Fibroblast of mammary gland (primary cell): ENCODE data around the gene SLC35A2.

Source experiments
- DNase-seq: peaks from one replicate; pipeline ENCODE4 v3.0.0-alpha.2; 2010; ENCODE audit warnings: low read depth
- H3K4me3 ChIP-seq: 2 replicates; pipeline ENCODE4 v1.5.1; 2011; ENCODE audit warnings: low read depth, mild to moderate bottlenecking, low read length, moderate library complexity; ENCODE audit not compliant: control insufficient read depth
- TF ChIP-seq, protein P1 (sequence below): conservative IDR thresholded peaks from 2 replicates; pipeline ENCODE4 v1.5.1; 2011; ENCODE audit warnings: low read depth, low read length, inconsistent platforms; ENCODE audit not compliant: control insufficient read depth, insufficient read depth

The SLC35A2 gene

DNA sequence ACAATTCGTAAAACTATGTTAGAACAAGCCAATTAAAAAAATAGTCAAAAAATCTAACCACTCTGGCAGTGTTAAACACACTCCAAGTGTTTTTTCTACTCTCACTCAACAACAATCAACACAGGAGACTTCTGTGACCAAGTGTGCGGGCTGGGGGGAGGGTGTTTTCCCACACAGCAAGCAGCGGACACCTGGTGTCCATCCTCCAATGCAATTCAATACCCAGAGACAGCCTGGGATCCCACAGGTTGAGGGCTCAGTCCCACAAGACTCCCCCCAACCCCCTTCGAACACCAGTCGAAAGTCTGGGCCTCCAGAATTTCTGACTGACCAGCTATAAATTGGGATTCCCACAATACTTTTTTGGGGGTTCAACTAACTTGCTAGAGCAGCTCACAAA lies 15.7 kb upstream of the SLC35A2 start:
- TF ChIP-seq, protein P1, sequence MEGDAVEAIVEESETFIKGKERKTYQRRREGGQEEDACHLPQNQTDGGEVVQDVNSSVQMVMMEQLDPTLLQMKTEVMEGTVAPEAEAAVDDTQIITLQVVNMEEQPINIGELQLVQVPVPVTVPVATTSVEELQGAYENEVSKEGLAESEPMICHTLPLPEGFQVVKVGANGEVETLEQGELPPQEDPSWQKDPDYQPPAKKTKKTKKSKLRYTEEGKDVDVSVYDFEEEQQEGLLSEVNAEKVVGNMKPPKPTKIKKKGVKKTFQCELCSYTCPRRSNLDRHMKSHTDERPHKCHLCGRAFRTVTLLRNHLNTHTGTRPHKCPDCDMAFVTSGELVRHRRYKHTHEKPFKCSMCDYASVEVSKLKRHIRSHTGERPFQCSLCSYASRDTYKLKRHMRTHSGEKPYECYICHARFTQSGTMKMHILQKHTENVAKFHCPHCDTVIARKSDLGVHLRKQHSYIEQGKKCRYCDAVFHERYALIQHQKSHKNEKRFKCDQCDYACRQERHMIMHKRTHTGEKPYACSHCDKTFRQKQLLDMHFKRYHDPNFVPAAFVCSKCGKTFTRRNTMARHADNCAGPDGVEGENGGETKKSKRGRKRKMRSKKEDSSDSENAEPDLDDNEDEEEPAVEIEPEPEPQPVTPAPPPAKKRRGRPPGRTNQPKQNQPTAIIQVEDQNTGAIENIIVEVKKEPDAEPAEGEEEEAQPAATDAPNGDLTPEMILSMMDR: no peak
- no peak overlapping the region for H3K4me3 ChIP-seq
- no peak for DNase-seq

DNA sequence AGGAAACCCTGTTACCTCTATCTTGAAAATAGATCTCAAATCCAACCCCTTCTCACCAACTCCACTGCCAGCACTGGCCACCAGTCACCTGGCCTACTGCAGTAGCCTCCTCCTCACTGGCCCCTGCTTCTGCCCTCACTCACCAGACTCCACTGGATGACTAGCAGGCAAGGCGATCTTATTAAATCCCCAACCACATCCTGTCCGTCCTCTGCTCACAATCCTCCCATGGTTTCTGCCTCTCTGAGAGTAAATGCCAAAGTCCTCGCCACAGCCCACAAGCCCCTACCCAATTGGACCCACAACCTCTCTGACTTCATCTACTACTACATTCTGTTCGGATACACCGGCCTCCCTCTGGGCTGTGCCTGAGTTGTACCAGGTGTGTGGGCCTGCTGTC lies 12.8 kb upstream of the SLC35A2 start:
- H3K4me3 ChIP-seq: no peak overlapping the region
- TF ChIP-seq, protein P1: no peak
- no peak for DNase-seq

DNA sequence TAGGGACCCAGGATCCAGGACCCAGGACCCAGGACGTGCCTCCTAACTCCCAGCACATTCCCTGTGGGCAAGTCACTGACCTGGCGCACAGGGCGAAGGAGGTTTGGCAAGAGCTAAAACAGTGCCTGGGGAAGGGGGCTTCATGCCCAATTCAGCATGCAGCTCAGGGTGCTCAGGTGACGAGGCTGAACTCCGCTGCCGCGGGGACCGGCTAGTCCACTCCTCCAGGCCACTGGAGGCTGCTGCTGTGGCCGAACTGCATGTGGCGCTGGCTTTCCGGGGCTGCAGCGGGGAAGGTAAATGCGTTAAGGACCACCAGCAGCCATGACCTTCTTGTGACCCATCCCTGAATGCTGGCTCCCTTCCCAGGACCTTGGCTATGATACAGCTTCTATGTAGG lies 12.3 kb upstream of the SLC35A2 start:
- TF ChIP-seq, protein P1: no peak
- H3K4me3 ChIP-seq: no peak overlapping the region
- no peak for DNase-seq

DNA sequence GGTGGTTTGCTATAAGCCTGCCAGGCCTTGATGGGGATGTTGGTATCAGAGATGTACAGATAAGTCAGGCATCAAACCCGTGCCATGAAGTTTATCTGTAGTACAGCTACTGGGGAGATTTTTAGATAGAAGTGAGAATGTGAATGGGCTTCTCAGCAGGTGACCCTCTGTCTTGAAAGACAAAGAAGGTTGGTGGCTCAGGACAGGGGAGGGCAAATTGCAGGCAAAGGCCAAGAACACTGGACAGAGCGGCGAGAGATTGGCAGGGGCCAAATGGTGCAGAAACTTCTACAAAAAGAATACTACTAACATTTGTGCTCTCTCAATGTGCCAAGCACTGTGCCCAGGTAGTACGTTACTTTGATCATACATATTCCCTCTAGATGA lies 9.3 kb upstream of the SLC35A2 start:
- no peak for DNase-seq
- no peak overlapping the region for H3K4me3 ChIP-seq
- TF ChIP-seq, protein P1: no peak

DNA sequence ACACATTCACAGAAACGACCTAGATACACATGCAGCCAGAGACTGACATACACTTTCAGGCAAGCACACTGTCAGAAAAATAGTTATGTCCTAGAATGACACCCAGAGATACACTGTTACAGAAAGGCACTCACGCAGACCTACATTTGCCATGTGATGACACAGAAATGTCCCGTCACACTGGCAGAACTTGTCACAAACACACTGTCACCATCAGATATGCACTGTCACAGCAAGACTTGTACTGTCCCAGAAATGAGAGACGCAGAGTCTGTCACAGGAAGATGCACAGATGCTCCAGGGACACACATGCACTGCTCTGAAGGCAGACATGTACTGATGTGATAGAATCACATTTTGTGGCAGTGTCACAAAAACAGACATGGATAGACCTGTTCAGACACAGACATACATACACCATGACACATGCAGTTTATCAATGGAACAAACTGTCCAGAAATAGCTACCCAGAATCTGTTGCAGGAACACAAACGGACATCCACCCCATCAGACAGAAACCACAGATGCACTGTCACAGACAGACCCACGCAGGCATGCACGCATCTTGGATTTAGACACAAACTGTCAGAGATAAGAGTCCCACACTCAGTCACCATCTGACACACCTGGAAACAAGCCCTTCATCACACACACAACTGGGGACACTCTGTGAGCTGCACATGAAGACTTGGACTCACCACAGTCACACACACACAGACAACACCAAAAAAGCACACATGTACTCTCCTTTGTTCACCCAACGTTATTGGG lies 8.7 kb upstream of the SLC35A2 start:
- TF ChIP-seq, protein P1: no peak
- H3K4me3 ChIP-seq: no peak overlapping the region
- DNase-seq: no peak

DNA sequence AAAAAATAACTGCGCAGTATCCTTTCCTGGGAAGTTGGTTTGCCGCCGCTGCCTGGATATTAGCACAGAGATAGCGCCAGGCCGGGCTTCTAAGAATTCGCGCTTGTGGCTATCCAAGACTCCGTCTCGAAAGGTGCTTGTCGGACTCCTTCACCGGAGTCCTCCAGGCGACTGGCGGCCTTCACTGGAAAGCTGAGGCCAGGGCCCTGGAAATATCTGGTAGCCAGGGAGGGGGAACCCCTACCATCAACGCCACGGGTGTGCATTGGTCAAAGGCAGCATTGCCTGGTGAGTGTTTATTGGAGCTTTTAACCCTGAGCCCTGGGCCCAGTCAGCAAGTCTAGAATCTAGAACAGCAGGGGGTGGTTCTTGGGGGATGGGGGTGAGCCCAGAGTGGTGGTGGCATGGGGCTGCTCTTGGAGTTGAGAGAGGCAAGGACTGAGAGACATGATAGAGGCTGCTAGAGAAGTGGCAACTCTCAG lies 8.0 kb upstream of the SLC35A2 start:
- H3K4me3 ChIP-seq: peak overlapping the region; percentile 43
- TF ChIP-seq, protein P1: no peak
- DNase-seq: no peak
